ENCODE data around the gene SRD5A2. TPM values are rescaled to one million over a fixed set of nuclear protein-coding genes. Genes with fewer than 3 reads are reported as not detected.

Gene SRD5A2
- total and polyA plus RNA-seq, 9 donors = under 0.01 to 0.07 (median 0.05) TPM; not detected in 4

DNA sequence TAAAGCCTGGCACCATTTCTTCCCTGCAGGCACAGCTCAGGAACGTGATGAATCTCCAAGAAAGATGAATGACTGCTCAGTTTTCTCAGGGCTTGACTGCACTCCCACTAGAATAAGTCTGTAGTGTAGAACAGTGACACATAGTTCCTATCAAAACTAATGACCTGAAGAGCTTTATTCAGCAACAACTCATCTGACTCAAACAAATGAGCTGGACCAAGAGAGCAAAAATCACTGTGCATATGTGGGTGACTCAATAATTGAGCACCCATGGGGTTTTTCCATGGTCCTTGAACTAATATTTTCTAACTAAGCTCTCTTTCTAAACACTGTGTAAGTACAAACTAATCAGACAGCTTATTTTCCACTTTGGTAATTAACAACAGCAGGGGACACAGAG, 105.0 kb downstream of the SRD5A2 start:
- no peak for DNase-seq
- Histone ChIP-seq H3K4me3 (ENCODE audit: low read length) (no peak overlapping the region), H3K4me1 (ENCODE audit: control insufficient read depth, insufficient read depth, low read length) (no peaks in the 10 kb centered on the region), H3K36me3 (ENCODE audit: control insufficient read depth, insufficient read depth, low read length) (no peaks in the 10 kb centered on the region), H3K27ac (ENCODE audit: low read length) (no peak overlapping the region), H3K27me3 (ENCODE audit: control insufficient read depth, insufficient read depth, low read length) (no peaks in the 10 kb centered on the region), H3K9me3 (replicated peaks; ENCODE audit: control insufficient read depth, low read depth, low read length) (no peaks in the 10 kb centered on the region)
- WGBS (ENCODE audit: insufficient coverage) = 20% methylated on average over 1 of the region's 1 CpG

- H3K4me1 ChIP-seq (ENCODE audit: control insufficient read depth, insufficient read depth, low read length) = no peaks in the 10 kb centered on the region
- H3K4me3 ChIP-seq (ENCODE audit: low read length) = no peak overlapping the region
- H3K27me3 ChIP-seq (ENCODE audit: control insufficient read depth, insufficient read depth, low read length) = no peaks in the 10 kb centered on the region
- WGBS (ENCODE audit: insufficient coverage) = 42% methylated on average over 1 of the region's 1 CpG
- H3K27ac ChIP-seq (ENCODE audit: low read length) = no peak overlapping the region
- H3K36me3 ChIP-seq (ENCODE audit: control insufficient read depth, insufficient read depth, low read length) = no peaks in the 10 kb centered on the region
- H3K9me3 ChIP-seq (replicated peaks; ENCODE audit: control insufficient read depth, low read depth, low read length) = no peaks in the 10 kb centered on the region
- no peak for DNase-seq
Observed at GRCh38 chr2:31474296-31474695, 106.4 kb downstream of the SRD5A2 start.

Other genes starting within 250 kb of the SRD5A2 start
- gene XDH, start 166.2 kb downstream of the SRD5A2 start, total RNA-seq = under 0.01 TPM
- gene XDH, start 166.2 kb downstream of the SRD5A2 start, polyA plus RNA-seq (ENCODE audit: insufficient read depth in 1 of 8, insufficient read length in 8 of 8, low replicate concordance in 1 of 8) = 1 to 10 TPM in 2 of 8 donors, under 1 TPM in 3, not detected in 3; 0.03 to 5.5 (median 0.09) TPM

All from muscle of leg (tissue), 11 donors.